ENCODE results near the gene CNTNAP2.
"Not testable (repeated sequence)": the region's sequence is repeated elsewhere in the genome, so short reads cannot be mapped to it uniquely, and the experiment has no call there.

Gene CNTNAP2

DNA sequence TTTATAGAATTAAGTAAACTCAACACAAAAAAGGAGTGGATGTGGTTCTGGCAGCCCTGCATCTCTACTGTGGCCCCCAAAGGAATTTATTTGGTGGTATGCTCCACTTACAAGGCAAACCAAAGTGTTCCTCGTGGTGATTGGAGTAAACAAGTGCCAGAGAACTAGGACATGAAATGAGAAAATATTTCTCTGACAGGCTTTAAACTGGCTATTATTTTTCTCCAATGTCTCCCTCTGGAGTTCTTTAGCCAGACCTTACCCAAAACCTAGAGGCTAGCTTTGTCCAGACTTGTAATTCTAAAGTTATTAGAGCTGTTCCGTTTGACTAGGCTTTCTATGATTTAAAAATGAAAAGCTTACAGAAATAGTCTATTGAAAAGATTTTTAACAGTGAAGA lies 990.1 kb downstream of the CNTNAP2 start:
- peak; percentile 37 for DNase-seq (ENCODE audit: low read depth)
- H3K4me3 ChIP-seq (ENCODE audit: low read length) = no peak overlapping the region
- no peaks in the 10 kb centered on the region for H3K36me3 ChIP-seq (ENCODE audit: control insufficient read depth, insufficient read depth, low read length, severe bottlenecking)
- no peaks in the 10 kb centered on the region for H3K9me3 ChIP-seq (ENCODE audit: control insufficient read depth, low read length)
- H3K4me1 ChIP-seq (ENCODE audit: control insufficient read depth, insufficient read depth, low read length) = no peaks in the 10 kb centered on the region
- H3K27me3 ChIP-seq (replicated peaks; ENCODE audit: control insufficient read depth, insufficient read depth, low read length) = no peaks in the 10 kb centered on the region
- no peak overlapping the region for H3K9ac ChIP-seq (ENCODE audit: low read length)

DNA sequence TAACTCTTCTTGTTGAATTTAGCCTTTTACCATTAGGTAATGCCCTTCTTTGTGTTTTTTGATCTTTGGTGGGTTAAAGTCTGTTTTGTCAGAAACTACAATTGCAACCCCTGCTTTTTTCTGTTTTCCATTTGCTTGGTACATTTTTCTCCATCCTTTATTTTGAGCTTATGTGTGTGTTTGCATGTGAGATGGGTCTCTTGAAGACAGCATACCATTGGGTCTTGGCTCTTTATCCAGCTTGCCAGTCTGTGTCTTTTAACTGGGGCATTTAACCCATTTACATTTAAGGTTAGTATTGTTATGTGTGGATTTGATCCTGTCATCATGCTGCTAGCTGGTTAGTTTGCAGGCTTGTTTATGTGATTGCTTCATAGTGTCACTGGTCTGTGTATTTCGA lies 997.9 kb downstream of the CNTNAP2 start:
- not testable (repeated sequence) for DNase-seq (ENCODE audit: low read depth); H3K9ac ChIP-seq (ENCODE audit: low read length); H3K4me1 ChIP-seq (ENCODE audit: control insufficient read depth, insufficient read depth, low read length); H3K36me3 ChIP-seq (ENCODE audit: control insufficient read depth, insufficient read depth, low read length, severe bottlenecking); H3K27me3 ChIP-seq (replicated peaks; ENCODE audit: control insufficient read depth, insufficient read depth, low read length); H3K4me3 ChIP-seq (ENCODE audit: low read length)
- H3K9me3 ChIP-seq (ENCODE audit: control insufficient read depth, low read length) = peaks cover 19% of the 10 kb centered on the region

DNA sequence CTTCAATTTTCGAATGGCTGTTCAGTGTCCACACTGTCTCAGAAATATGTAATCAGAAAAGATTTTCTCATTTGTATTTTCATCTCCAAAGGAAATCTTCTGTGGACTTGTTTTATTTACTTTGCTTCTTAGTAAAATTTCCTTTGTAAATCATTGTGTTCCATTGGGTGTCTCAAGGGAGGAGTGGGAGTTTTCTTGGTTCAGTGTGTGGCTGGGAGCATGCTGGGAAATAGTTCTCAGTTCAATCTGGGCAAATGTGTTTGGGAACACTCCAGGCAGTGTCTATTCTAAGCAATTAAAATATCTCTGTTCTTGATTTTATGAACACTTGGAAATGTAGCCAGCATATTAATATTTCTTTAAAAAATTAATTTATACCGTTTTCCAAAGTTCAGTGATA lies 1019.8 kb downstream of the CNTNAP2 start:
- Histone ChIP-seq H3K9me3 (ENCODE audit: control insufficient read depth, low read length) (no peaks in the 10 kb centered on the region), H3K4me3 (ENCODE audit: low read length) (no peak overlapping the region), H3K27me3 (replicated peaks; ENCODE audit: control insufficient read depth, insufficient read depth, low read length) (no peaks in the 10 kb centered on the region), H3K4me1 (ENCODE audit: control insufficient read depth, insufficient read depth, low read length) (no peaks in the 10 kb centered on the region), H3K9ac (ENCODE audit: low read length) (no peak overlapping the region), H3K36me3 (ENCODE audit: control insufficient read depth, insufficient read depth, low read length, severe bottlenecking) (no peaks in the 10 kb centered on the region)
- DNase-seq (ENCODE audit: low read depth) = peak; percentile 0

DNA sequence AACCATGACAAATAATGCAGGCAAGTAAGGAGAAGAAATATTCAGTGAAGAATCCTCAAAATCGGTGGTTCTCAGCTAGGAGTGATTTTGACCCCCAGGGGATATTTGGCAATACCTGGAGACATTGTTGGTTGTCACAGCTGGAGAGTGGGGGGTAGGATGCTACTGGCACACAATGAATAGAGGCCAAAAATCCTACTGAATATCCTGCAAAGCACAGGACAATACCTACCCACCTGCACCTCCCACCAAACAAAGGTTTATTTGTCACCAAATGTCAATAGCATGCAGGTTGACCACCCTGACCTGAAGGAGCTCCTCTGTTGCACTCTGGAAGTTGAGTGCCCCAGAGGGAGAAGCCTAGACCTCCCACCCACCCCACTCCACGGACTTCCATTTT lies 1028.6 kb downstream of the CNTNAP2 start:
- Histone ChIP-seq H3K27me3 (replicated peaks; ENCODE audit: control insufficient read depth, insufficient read depth, low read length) (no peaks in the 10 kb centered on the region), H3K9me3 (ENCODE audit: control insufficient read depth, low read length) (no peaks in the 10 kb centered on the region), H3K36me3 (ENCODE audit: control insufficient read depth, insufficient read depth, low read length, severe bottlenecking) (no peaks in the 10 kb centered on the region), H3K4me1 (ENCODE audit: control insufficient read depth, insufficient read depth, low read length) (no peaks in the 10 kb centered on the region), H3K9ac (ENCODE audit: low read length) (no peak overlapping the region), H3K4me3 (ENCODE audit: low read length) (no peak overlapping the region)
- no peak for DNase-seq (ENCODE audit: low read depth)

DNA sequence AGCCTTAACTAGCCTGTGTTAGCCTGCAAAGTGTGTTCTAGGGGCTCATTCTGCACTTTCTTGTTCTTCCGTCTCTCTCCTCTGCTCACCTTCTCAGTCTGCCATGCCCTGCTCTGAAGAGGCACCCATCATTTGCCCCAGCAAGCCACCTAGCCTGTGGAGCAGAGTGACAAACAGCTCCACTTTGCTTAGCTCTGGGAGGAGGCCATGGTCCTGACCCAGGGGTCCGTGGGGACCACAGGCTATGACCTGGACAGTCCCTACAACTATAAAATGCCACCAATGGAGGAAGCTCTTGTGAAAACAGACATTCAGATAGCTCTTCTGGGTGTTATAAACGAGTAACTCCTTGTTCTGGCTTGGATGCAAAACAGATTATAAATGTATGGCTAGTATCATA lies 1029.6 kb downstream of the CNTNAP2 start:
- H3K4me1 ChIP-seq (ENCODE audit: control insufficient read depth, insufficient read depth, low read length) = no peaks in the 10 kb centered on the region
- no peak overlapping the region for H3K9ac ChIP-seq (ENCODE audit: low read length)
- H3K9me3 ChIP-seq (ENCODE audit: control insufficient read depth, low read length) = no peaks in the 10 kb centered on the region
- no peaks in the 10 kb centered on the region for H3K27me3 ChIP-seq (replicated peaks; ENCODE audit: control insufficient read depth, insufficient read depth, low read length)
- H3K36me3 ChIP-seq (ENCODE audit: control insufficient read depth, insufficient read depth, low read length, severe bottlenecking) = no peaks in the 10 kb centered on the region
- DNase-seq (ENCODE audit: low read depth) = no peak
- no peak overlapping the region for H3K4me3 ChIP-seq (ENCODE audit: low read length)

DNA sequence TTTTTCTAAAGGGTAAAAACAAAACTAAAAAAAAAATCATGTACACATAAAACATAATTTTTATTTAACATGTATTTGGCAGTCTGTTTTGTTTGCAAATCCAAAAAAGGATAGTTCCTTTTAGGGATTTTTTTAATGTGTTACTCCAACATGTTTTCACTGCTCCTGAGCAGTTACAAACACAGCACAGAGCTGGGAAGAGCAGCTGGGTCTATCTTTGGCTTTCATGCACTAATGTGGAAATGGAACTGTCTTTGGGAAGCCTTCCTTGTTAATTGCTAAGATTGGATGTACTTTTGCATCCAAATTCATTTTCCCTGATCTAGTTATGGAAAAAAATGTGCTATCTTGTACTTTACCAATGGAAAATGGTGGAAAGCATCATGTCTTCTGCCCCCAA lies 1035.1 kb downstream of the CNTNAP2 start:
- H3K4me3 ChIP-seq (ENCODE audit: low read length) = no peak overlapping the region
- H3K4me1 ChIP-seq (ENCODE audit: control insufficient read depth, insufficient read depth, low read length) = no peaks in the 10 kb centered on the region
- H3K36me3 ChIP-seq (ENCODE audit: control insufficient read depth, insufficient read depth, low read length, severe bottlenecking) = no peaks in the 10 kb centered on the region
- H3K27me3 ChIP-seq (replicated peaks; ENCODE audit: control insufficient read depth, insufficient read depth, low read length) = no peaks in the 10 kb centered on the region
- no peak overlapping the region for H3K9ac ChIP-seq (ENCODE audit: low read length)
- no peak for DNase-seq (ENCODE audit: low read depth)
- H3K9me3 ChIP-seq (ENCODE audit: control insufficient read depth, low read length) = no peaks in the 10 kb centered on the region

DNA sequence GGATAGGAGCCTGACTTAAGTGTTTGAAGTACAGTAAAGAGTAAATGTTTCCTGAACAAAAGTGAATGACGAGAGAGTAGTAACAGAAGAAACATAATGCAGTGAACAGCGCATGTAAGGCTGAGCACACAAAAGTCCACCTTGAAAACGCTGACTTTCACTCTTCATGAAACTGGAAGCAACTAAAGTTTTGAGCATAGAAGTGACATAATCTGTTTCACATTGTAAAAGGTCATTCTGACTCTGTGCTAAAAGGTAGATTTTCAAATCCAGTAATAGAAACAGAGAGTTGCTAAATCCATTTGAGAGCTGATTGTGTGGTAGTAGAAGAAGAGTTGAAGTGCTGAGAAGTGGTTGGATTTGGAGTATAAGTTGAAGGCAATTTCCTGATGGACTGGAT lies 1037.0 kb downstream of the CNTNAP2 start:
- Histone ChIP-seq H3K4me3 (ENCODE audit: low read length) (no peak overlapping the region), H3K9ac (ENCODE audit: low read length) (no peak overlapping the region), H3K9me3 (ENCODE audit: control insufficient read depth, low read length) (no peaks in the 10 kb centered on the region), H3K4me1 (ENCODE audit: control insufficient read depth, insufficient read depth, low read length) (no peaks in the 10 kb centered on the region), H3K27me3 (replicated peaks; ENCODE audit: control insufficient read depth, insufficient read depth, low read length) (no peaks in the 10 kb centered on the region), H3K36me3 (ENCODE audit: control insufficient read depth, insufficient read depth, low read length, severe bottlenecking) (no peaks in the 10 kb centered on the region)
- no peak for DNase-seq (ENCODE audit: low read depth)

DNA sequence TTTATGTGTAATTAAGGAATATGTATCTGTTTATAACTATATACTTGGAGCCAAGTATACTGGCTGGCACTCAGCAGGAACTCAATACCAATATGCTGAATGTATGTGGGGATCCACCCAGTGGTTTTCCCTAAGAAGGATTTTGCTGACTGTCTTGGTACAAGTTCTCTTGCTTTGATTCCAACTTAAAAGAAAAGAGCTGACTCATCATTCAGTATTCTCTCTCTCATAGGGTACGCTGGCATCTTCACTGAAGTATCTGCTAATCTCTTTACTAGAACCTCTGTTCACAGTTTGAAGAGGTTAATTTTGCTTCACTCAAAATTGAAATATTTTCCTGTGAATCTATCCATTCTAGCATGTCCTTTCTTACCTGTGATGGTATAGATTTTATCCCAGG lies 1044.8 kb downstream of the CNTNAP2 start:
- Histone ChIP-seq H3K9ac (ENCODE audit: low read length) (no peak overlapping the region), H3K4me3 (ENCODE audit: low read length) (no peak overlapping the region), H3K36me3 (ENCODE audit: control insufficient read depth, insufficient read depth, low read length, severe bottlenecking) (no peaks in the 10 kb centered on the region), H3K9me3 (ENCODE audit: control insufficient read depth, low read length) (no peaks in the 10 kb centered on the region), H3K4me1 (ENCODE audit: control insufficient read depth, insufficient read depth, low read length) (no peaks in the 10 kb centered on the region), H3K27me3 (replicated peaks; ENCODE audit: control insufficient read depth, insufficient read depth, low read length) (no peaks in the 10 kb centered on the region)
- DNase-seq (ENCODE audit: low read depth) = peak; percentile 18

DNA sequence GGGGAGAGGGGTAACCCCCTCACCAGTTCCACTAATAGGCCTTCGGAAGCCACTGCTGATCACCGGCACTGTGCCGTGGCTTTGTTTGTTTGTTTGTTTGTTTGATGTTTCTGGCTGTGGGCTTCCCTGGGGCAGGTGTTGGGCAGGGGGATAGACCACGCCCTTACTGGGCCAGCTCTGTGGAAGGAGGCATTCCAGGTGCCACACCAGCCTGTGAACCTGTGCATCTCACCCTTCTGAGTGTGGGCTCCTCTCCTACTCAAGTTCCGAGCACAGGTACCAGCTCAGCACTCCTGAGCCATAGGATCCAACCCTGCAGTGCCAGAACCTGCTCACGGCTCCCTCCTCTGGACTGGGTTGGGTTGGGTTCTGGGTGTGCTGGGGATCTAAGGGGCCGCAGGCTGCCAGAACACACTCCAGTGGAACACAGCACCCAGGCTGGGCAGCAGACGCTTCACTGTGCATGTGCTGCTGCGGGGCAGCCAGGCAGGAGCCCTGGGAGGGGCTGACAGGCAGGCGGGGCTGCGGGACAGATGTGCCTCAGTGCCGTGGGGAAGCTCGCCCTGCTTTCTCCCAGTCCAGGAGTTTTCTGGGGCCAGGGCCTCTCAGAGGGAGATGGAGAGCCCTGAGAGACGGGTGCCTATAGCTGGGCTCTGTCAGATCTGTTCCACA lies 1053.9 kb downstream of the CNTNAP2 start:
- no peaks in the 10 kb centered on the region for H3K36me3 ChIP-seq (ENCODE audit: control insufficient read depth, insufficient read depth, low read length, severe bottlenecking)
- H3K9me3 ChIP-seq (ENCODE audit: control insufficient read depth, low read length) = no peaks in the 10 kb centered on the region
- H3K27me3 ChIP-seq (replicated peaks; ENCODE audit: control insufficient read depth, insufficient read depth, low read length) = no peaks in the 10 kb centered on the region
- H3K4me3 ChIP-seq (ENCODE audit: low read length) = no peak overlapping the region
- H3K4me1 ChIP-seq (ENCODE audit: control insufficient read depth, insufficient read depth, low read length) = no peaks in the 10 kb centered on the region
- H3K9ac ChIP-seq (ENCODE audit: low read length) = no peak overlapping the region
- no peak for DNase-seq (ENCODE audit: low read depth)

DNA sequence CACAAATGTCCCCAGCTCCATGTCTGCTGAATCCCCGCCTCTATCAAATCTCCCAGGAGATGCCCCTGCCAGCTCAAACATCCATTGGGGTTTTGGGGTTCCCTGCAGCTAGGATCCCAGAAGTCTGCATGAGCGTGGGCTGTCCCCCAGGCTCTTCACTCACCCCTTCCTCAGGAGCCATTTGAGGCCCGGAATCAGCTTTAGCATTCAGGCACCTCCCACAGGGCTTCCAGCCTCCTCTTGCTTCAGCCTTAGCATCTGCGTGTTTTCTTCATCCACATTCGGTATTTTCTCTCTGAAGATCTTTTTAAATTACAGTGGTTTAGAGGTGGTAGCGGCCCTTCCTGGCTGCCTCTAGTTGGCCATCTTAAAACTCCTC lies 1054.4 kb downstream of the CNTNAP2 start:
- Histone ChIP-seq H3K4me1 (ENCODE audit: control insufficient read depth, insufficient read depth, low read length) (no peaks in the 10 kb centered on the region), H3K27me3 (replicated peaks; ENCODE audit: control insufficient read depth, insufficient read depth, low read length) (no peaks in the 10 kb centered on the region), H3K4me3 (ENCODE audit: low read length) (no peak overlapping the region), H3K9me3 (ENCODE audit: control insufficient read depth, low read length) (no peaks in the 10 kb centered on the region), H3K36me3 (ENCODE audit: control insufficient read depth, insufficient read depth, low read length, severe bottlenecking) (no peaks in the 10 kb centered on the region), H3K9ac (ENCODE audit: low read length) (no peak overlapping the region)
- DNase-seq (ENCODE audit: low read depth) = no peak

DNA sequence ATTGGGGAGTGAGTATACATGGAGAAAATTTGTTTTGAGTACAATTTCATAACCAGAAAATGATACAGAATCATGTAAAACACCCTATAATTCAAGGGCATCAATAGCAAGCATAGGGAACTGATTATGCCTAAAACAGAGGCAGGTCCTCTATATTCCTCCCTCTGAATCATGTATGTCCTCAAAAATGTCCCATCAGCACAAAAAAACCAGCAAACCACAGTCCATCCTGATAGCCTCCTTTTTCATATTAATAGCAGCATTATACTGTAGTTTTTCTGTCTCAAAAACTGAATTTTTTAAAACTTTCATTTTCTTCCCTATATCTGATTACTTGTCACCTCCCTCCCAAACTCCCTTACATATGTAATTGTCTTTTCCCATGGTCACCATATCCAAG lies 1057.3 kb downstream of the CNTNAP2 start:
- H3K4me3 ChIP-seq (ENCODE audit: low read length) = no peak overlapping the region
- no peaks in the 10 kb centered on the region for H3K36me3 ChIP-seq (ENCODE audit: control insufficient read depth, insufficient read depth, low read length, severe bottlenecking)
- H3K27me3 ChIP-seq (replicated peaks; ENCODE audit: control insufficient read depth, insufficient read depth, low read length) = no peaks in the 10 kb centered on the region
- DNase-seq (ENCODE audit: low read depth) = no peak
- H3K9me3 ChIP-seq (ENCODE audit: control insufficient read depth, low read length) = no peaks in the 10 kb centered on the region
- no peaks in the 10 kb centered on the region for H3K4me1 ChIP-seq (ENCODE audit: control insufficient read depth, insufficient read depth, low read length)
- no peak overlapping the region for H3K9ac ChIP-seq (ENCODE audit: low read length)

DNA sequence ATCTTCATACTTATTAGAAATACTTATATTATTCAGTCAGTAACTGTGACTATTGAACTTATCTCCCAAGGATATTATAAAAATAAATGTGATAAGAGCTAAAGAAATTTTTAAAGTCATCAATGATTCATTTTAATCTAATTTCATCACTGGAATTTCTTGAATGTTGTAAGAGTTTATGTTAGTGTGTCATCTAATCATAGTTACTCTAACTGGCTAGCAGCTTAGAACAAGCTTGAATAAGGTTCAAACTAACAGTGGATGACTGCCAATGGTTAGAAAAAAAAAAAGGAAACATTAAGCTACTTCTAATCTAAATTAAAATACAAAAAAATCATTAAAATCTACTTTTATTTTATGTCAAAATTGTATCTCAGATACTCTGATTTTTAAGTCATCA lies 1066.3 kb downstream of the CNTNAP2 start:
- Histone ChIP-seq H3K9me3 (ENCODE audit: control insufficient read depth, low read length) (no peaks in the 10 kb centered on the region), H3K9ac (ENCODE audit: low read length) (no peak overlapping the region), H3K27me3 (replicated peaks; ENCODE audit: control insufficient read depth, insufficient read depth, low read length) (no peaks in the 10 kb centered on the region), H3K36me3 (ENCODE audit: control insufficient read depth, insufficient read depth, low read length, severe bottlenecking) (no peaks in the 10 kb centered on the region), H3K4me3 (ENCODE audit: low read length) (no peak overlapping the region), H3K4me1 (ENCODE audit: control insufficient read depth, insufficient read depth, low read length) (no peaks in the 10 kb centered on the region)
- DNase-seq (ENCODE audit: low read depth) = peak; percentile 80

All from adipocyte (in vitro differentiated cells).